Lung (tissue), 12 donors: ENCODE results near the gene LTBR. TPM values are rescaled to one million over a fixed set of nuclear protein-coding genes. Genes with fewer than 3 reads are reported as not detected.

ENCODE experiments used
- ATAC-seq: fragments of 200-7000 bp; cut with Tn5 transposase; one replicate; pipeline ENCODE4 v1.9.1; 2020; ENCODE audit warnings: moderate number of reproducible peaks; ENCODE audit not compliant: insufficient read depth, low FRiP score
- DNase-seq, 3 donors: peaks; one replicate each; pipeline ENCODE4 v3.0.0-alpha.2; 2013 to 2017
- H3K27ac ChIP-seq, 2 donors: one replicate each; pipeline ENCODE4 v1.5.1; 2013; ENCODE audit warnings: mild to moderate bottlenecking in 2 of 2, moderate library complexity in 2 of 2, control low read depth in 1 of 2, inconsistent platforms in 1 of 2, low read depth in 1 of 2, low read length in 1 of 2
- H3K27me3 ChIP-seq, 3 donors: one replicate each; pipeline ENCODE4 v1.5.1; 2013; ENCODE audit warnings: low read length in 2 of 3; ENCODE audit not compliant: control insufficient read depth in 3 of 3, insufficient read depth in 3 of 3
- H3K36me3 ChIP-seq, 4 donors: one replicate each; pipeline ENCODE4 v1.5.1; 2013; ENCODE audit warnings: low read length in 4 of 4, mild to moderate bottlenecking in 1 of 4, moderate library complexity in 1 of 4; ENCODE audit not compliant: control insufficient read depth in 4 of 4, insufficient read depth in 4 of 4
- H3K4me1 ChIP-seq, 5 donors: one replicate each; pipeline ENCODE4 v1.5.1; 2013; ENCODE audit warnings: low read length in 5 of 5, mild to moderate bottlenecking in 2 of 5, moderate library complexity in 1 of 5; ENCODE audit not compliant: control insufficient read depth in 5 of 5, insufficient read depth in 5 of 5
- H3K4me3 ChIP-seq: one replicate; pipeline ENCODE4 v1.5.1; 2013; ENCODE audit warnings: mild to moderate bottlenecking, control low read depth, moderate library complexity
- H3K9ac ChIP-seq, 2 donors: one replicate each; pipeline ENCODE4 v1.5.1; 2013; ENCODE audit warnings: low read length in 2 of 2, control low read depth in 1 of 2; ENCODE audit not compliant: insufficient read depth in 1 of 2
- H3K9me3 ChIP-seq, 4 donors: one replicate each; pipeline ENCODE4 v1.5.1; 2013; ENCODE audit warnings: low read length in 3 of 4, mild to moderate bottlenecking in 1 of 4, moderate library complexity in 1 of 4; ENCODE audit not compliant: control insufficient read depth in 4 of 4, insufficient read depth in 3 of 4
- WGBS, 2 donors: extraction: QIAGEN DNeasy Blood & Tissue Kit; methylation state at CpG; one replicate each; pipeline ENCODE4 v1.1.7; 2013; 5-methylcytosine and 5-hydroxymethylcytosine counted together
- polyA plus RNA-seq, 2 donors: library from polyadenylated mRNA; stranded (reverse); fragments of 200-250 nt; gene quantifications; one replicate each; pipeline ENCODE4 v1.2.1, GENCODE V29; 2013
- total RNA-seq, 2 donors: library from RNA; depleted of rRNA in 1 of 2; stranded (reverse); fragments of >200 nt in 1 of 2; gene quantifications; one replicate each; pipeline ENCODE4 v1.2.1, GENCODE V29; 2014 to 2021
- TF ChIP-seq, protein P1 (sequence below): IDR thresholded peaks from 2 replicates; pipeline ENCODE4 v1.5.1; 2012; ENCODE audit warnings: mild to moderate bottlenecking; ENCODE audit errors: control extremely low read depth, extremely low read depth
- donor health status: control.
- donor health status: control.
- donor health status: Bipolar disorder and iron deficiency.
- donor health status: healthy.
- donor health status: DM: yes; HTN: yes; CAD: no.

Gene LTBR
- total and polyA plus RNA-seq, 4 donors, result 52.6 to 134 (median 122) TPM

DNA sequence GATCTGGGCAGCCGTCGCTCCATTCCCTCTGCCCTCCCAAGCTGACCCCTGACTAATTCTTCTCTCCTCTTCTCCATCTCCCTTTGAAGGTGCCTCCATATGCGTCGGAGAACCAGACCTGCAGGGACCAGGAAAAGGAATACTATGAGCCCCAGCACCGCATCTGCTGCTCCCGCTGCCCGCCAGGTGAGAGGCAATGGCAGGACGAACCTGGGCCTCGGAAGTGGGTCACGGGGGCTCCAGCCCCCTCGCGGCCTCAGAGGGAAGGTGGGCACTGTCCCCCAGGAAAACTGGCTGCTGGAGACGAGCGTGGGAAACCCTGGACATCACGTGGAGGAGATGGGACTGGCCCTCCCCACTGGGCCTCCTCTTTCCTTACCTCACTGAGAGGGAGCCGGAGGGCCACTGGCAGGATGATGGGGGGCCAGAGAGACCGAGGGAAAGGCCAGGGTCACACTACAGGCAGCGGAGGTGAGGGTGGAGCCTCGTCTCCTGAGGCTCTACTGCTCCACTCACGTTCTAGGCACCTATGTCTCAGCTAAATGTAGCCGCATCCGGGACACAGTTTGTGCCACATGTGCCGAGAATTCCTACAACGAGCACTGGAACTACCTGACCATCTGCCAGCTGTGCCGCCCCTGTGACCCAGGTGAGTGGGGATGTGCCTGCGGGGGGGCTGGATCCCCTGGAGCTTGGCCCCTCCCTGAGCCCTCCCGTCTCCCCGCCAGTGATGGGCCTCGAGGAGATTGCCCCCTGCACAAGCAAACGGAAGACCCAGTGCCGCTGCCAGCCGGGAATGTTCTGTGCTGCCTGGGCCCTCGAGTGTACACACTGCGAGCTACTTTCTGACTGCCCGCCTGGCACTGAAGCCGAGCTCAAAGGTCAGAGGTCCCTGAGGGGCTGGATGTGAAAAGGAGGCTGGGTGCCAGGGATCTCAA lies 806 bp downstream of the LTBR start:
- Histone ChIP-seq H3K27me3 (no peaks in the 10 kb centered on the region), H3K9ac (peak overlapping the region; percentile 37 to 75), H3K4me3 (peak overlapping the region; percentile 94), H3K27ac (peak overlapping the region; percentile 82 to 94), H3K9me3 (no peaks in the 10 kb centered on the region), H3K36me3 (peaks cover 0 to 25% (median 23%) of the 10 kb centered on the region in 4 donors), H3K4me1 (peaks cover 0 to 29% (median 21%) of the 10 kb centered on the region in 5 donors)
- no peak for DNase-seq
- TF ChIP-seq, protein P1, sequence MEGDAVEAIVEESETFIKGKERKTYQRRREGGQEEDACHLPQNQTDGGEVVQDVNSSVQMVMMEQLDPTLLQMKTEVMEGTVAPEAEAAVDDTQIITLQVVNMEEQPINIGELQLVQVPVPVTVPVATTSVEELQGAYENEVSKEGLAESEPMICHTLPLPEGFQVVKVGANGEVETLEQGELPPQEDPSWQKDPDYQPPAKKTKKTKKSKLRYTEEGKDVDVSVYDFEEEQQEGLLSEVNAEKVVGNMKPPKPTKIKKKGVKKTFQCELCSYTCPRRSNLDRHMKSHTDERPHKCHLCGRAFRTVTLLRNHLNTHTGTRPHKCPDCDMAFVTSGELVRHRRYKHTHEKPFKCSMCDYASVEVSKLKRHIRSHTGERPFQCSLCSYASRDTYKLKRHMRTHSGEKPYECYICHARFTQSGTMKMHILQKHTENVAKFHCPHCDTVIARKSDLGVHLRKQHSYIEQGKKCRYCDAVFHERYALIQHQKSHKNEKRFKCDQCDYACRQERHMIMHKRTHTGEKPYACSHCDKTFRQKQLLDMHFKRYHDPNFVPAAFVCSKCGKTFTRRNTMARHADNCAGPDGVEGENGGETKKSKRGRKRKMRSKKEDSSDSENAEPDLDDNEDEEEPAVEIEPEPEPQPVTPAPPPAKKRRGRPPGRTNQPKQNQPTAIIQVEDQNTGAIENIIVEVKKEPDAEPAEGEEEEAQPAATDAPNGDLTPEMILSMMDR, result no peak
- ATAC-seq, result no peak
- WGBS, 2 donors, result 35 to 61% methylated on average over 35 to 36 of the region's 36 CpGs

- Histone ChIP-seq H3K4me1 (peaks cover 0 to 25% (median 16%) of the 10 kb centered on the region in 5 donors), H3K36me3 (peaks cover 0 to 37% (median 24%) of the 10 kb centered on the region in 4 donors), H3K27me3 (no peaks in the 10 kb centered on the region), H3K4me3 (no peak overlapping the region), H3K27ac (no peak overlapping the region), H3K9me3 (no peaks in the 10 kb centered on the region), H3K9ac (no peak overlapping the region)
- no peak for ATAC-seq
- WGBS, 2 donors, result 84 to 88% methylated on average over 10 to 11 of the region's 11 CpGs
- TF ChIP-seq, protein P1, result no peak
- DNase-seq, result no peak
These were observed 2.1 kb downstream of the LTBR start for GRCh38 chr12:6386038-6386437.

DNA sequence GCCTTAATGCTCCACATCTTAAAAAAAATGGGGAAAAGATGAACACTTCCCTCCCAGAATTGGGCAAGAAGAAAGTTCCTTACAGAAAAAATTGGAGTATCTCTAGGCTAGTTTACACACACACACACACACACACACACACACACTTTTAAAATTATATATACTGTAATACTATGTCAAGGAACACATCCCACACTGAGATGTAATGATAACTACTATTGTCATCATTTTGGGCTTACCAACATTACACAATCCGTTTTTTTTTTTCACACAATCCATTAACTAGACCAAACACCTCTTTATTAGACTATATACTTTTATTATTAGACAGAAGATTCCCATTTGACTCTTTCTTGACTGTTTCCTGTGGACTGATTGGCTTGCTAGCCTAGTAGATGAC lies 2.5 kb downstream of the LTBR start:
- WGBS, 2 donors, result 44 to 77% methylated on average over 1 of the region's 1 CpG
- no peak overlapping the region for H3K9ac ChIP-seq
- peaks cover 0 to 25% (median 16%) of the 10 kb centered on the region in 5 donors for H3K4me1 ChIP-seq
- H3K27me3 ChIP-seq, result no peaks in the 10 kb centered on the region
- no peak overlapping the region for H3K4me3 ChIP-seq
- H3K9me3 ChIP-seq, result no peaks in the 10 kb centered on the region
- no peak overlapping the region for H3K27ac ChIP-seq
- peaks cover 0 to 39% (median 26%) of the 10 kb centered on the region in 4 donors for H3K36me3 ChIP-seq
- TF ChIP-seq, protein P1, result no peak
- no peak for ATAC-seq
- DNase-seq, result no peak
